Calu3 (cell line): ENCODE results near the gene EPDR1. TPM values are rescaled to one million over a fixed set of nuclear protein-coding genes. Genes with fewer than 3 reads are reported as not detected.

Experiments
- BruUV-seq: library from RNA; stranded (reverse); fragments of 400-500 nt; replicated peaks from 2 replicates; lab custom pipeline; 2021; lab: Mats Ljungman, UMichigan
- CTCF ChIA-PET: fragments of 300-600 bp; sonication (Branson Sonifier 250); formaldehyde crosslinking; loops from one replicate; lab custom pipeline; 2022; ENCODE audit warnings: antibody characterized with exemption; lab: Charles Lee
- DNase-seq: peaks from one replicate; pipeline ENCODE4 v3.0.0; 2022
- H3K27ac Mint-ChIP-seq: one replicate; pipeline ENCODE4 v1.8.0; 2022; ENCODE audit warnings: mixed read lengths; ENCODE audit not compliant: unreplicated experiment
- H3K27me3 Mint-ChIP-seq: one replicate; pipeline ENCODE4 v1.8.0; 2022; ENCODE audit warnings: mixed read lengths; ENCODE audit not compliant: unreplicated experiment
- H3K36me3 Mint-ChIP-seq: one replicate; pipeline ENCODE4 v1.8.0; 2022; ENCODE audit warnings: mild to moderate bottlenecking, moderate library complexity, mixed read lengths; ENCODE audit not compliant: insufficient read depth, unreplicated experiment
- H3K4me1 Mint-ChIP-seq: one replicate; pipeline ENCODE4 v1.8.0; 2022; ENCODE audit warnings: mild to moderate bottlenecking, low read depth, mixed read lengths; ENCODE audit not compliant: unreplicated experiment
- H3K4me3 Mint-ChIP-seq: one replicate; pipeline ENCODE4 v1.8.0; 2022; ENCODE audit warnings: mild to moderate bottlenecking, low read depth, moderate library complexity, mixed read lengths; ENCODE audit not compliant: unreplicated experiment
- H3K9me3 Mint-ChIP-seq: one replicate; pipeline ENCODE4 v1.8.0; 2022; ENCODE audit warnings: low read depth, mixed read lengths; ENCODE audit not compliant: unreplicated experiment
- CTCF ChIP-seq: fragments of 200-600 bp; IDR thresholded peaks from one replicate; pipeline ENCODE4 v1.8.0; 2022; ENCODE audit warnings: antibody characterized with exemption; ENCODE audit not compliant: unreplicated experiment
- intact Hi-C: fragments of 100-400 bp; cut with micrococcal nuclease; formaldehyde crosslinking; loops from one replicate; pipeline ENCODE4 v1.10.0; 2022; ENCODE audit not compliant: unreplicated experiment
- total RNA-seq: library from RNA; stranded (reverse); gene quantifications from 2 replicates; pipeline ENCODE4 v1.2.3, GENCODE V29; 2022

The EPDR1 gene
- total RNA-seq, 1 experiment from 2014 or later: 60.5 TPM

GRCh38 chr7:37943905-37944736, 23.7 kb downstream of the EPDR1 start:
- BruUV-seq: no TSS peak
- H3K27ac Mint-ChIP-seq: peak overlapping the region; percentile 11
- peak; percentile 26 for DNase-seq

GRCh38 chr7:37944737-37945054, 24.3 kb downstream of the EPDR1 start:
- no peak for DNase-seq
- no peak overlapping the region for H3K4me3 Mint-ChIP-seq
- H3K27me3 Mint-ChIP-seq: no peaks in the 10 kb centered on the region
- H3K4me1 Mint-ChIP-seq: peaks cover 40% of the 10 kb centered on the region
- no TSS peak for BruUV-seq
- H3K36me3 Mint-ChIP-seq: no peaks in the 10 kb centered on the region
- TF ChIP-seq CTCF: no peak
- H3K9me3 Mint-ChIP-seq: no peaks in the 10 kb centered on the region
- CTCF ChIA-PET: interaction anchor here (1.1 to 3.2 kb wide), 2 partner anchors 24 to 27 kb away, joined by 4 to 19 read pairs; partner anchors contain the start of genes EPDR1 and SFRP4
- intact Hi-C loops: loop anchor here (5.0 kb wide), 1 partner anchor 43 kb away; no protein-coding TSS in a partner anchor
- H3K27ac Mint-ChIP-seq: peak overlapping the region; percentile 11

More at GRCh38 chr7:37943905-37944736, 23.7 kb downstream of the EPDR1 start:
- Mint-ChIP-seq H3K27me3 (no peaks in the 10 kb centered on the region), H3K9me3 (no peaks in the 10 kb centered on the region), H3K36me3 (no peaks in the 10 kb centered on the region), H3K4me3 (peak overlapping the region; percentile 0), H3K4me1 (peaks cover 46% of the 10 kb centered on the region)
- CTCF ChIA-PET: interaction anchor here (1.1 to 3.2 kb wide), 2 partner anchors 24 to 27 kb away, joined by 4 to 19 read pairs; partner anchors contain the start of genes EPDR1 and SFRP4
- no peak for TF ChIP-seq CTCF
- intact Hi-C loops: loop anchor here (2.0 to 5.0 kb wide), 2 partner anchors 23 to 43 kb away; partner anchors contain the start of gene EPDR1

DNA sequence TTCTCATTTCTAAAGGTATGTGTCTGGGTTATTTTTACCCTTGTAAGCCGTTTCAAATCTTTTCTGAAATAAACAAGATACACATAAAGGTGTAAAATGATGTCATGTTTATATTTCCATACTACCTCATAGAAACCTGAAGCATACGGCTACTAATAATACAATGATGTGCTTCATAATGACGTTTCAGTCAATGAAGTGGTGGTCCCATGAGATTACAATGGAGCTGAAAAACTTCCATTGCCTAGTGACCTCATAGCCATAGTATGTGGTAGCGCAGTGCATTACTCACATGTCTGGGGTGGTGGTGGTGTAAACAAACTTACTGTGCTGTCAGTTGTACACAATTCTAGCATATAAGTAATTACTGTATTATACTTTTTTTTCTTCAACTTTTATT, 24.9 kb downstream of the EPDR1 start:
- no TSS peak for BruUV-seq
- no peaks in the 10 kb centered on the region for H3K27me3 Mint-ChIP-seq
- peaks cover 34% of the 10 kb centered on the region for H3K4me1 Mint-ChIP-seq
- CTCF ChIA-PET: interaction anchor here (3.2 kb wide), 1 partner anchor 28 kb away, joined by 19 read pairs; the partner anchor contains the start of gene SFRP4
- H3K27ac Mint-ChIP-seq: no peak overlapping the region
- no peaks in the 10 kb centered on the region for H3K36me3 Mint-ChIP-seq
- no peak for TF ChIP-seq CTCF
- intact Hi-C loops: no loop called here
- H3K9me3 Mint-ChIP-seq: no peaks in the 10 kb centered on the region
- H3K4me3 Mint-ChIP-seq: no peak overlapping the region
- no peak for DNase-seq

GRCh38 chr7:37947138-37947940, 26.9 kb downstream of the EPDR1 start:
- Mint-ChIP-seq H3K27ac (no peak overlapping the region), H3K36me3 (no peaks in the 10 kb centered on the region), H3K27me3 (no peaks in the 10 kb centered on the region), H3K4me3 (no peak overlapping the region), H3K4me1 (peaks cover 26% of the 10 kb centered on the region), H3K9me3 (no peaks in the 10 kb centered on the region)
- CTCF ChIA-PET: interaction anchor here (0.6 to 1.0 kb wide), 2 partner anchors 231 to 279 kb away, joined by 3 to 4 read pairs; partner anchors contain the start of gene STARD3NL
- DNase-seq: no peak
- BruUV-seq: no TSS peak
- no peak for TF ChIP-seq CTCF
- intact Hi-C loops: no loop called here
